T-helper 1 cell (primary cell): ENCODE results near the gene PKP4.
"Not testable (repeated sequence)": the region's sequence is repeated elsewhere in the genome, so short reads cannot be mapped to it uniquely, and the experiment has no call there.

Experiments
- DNase-seq, 5 donors: peaks; one replicate each; pipeline ENCODE4 v3.0.0-alpha.2; 2012 to 2020
- total RNA-seq, 4 donors: gene quantifications; one replicate each; lab custom pipeline; 2026; lab: John Stamatoyannopoulos, UW

The PKP4 gene, protein sequence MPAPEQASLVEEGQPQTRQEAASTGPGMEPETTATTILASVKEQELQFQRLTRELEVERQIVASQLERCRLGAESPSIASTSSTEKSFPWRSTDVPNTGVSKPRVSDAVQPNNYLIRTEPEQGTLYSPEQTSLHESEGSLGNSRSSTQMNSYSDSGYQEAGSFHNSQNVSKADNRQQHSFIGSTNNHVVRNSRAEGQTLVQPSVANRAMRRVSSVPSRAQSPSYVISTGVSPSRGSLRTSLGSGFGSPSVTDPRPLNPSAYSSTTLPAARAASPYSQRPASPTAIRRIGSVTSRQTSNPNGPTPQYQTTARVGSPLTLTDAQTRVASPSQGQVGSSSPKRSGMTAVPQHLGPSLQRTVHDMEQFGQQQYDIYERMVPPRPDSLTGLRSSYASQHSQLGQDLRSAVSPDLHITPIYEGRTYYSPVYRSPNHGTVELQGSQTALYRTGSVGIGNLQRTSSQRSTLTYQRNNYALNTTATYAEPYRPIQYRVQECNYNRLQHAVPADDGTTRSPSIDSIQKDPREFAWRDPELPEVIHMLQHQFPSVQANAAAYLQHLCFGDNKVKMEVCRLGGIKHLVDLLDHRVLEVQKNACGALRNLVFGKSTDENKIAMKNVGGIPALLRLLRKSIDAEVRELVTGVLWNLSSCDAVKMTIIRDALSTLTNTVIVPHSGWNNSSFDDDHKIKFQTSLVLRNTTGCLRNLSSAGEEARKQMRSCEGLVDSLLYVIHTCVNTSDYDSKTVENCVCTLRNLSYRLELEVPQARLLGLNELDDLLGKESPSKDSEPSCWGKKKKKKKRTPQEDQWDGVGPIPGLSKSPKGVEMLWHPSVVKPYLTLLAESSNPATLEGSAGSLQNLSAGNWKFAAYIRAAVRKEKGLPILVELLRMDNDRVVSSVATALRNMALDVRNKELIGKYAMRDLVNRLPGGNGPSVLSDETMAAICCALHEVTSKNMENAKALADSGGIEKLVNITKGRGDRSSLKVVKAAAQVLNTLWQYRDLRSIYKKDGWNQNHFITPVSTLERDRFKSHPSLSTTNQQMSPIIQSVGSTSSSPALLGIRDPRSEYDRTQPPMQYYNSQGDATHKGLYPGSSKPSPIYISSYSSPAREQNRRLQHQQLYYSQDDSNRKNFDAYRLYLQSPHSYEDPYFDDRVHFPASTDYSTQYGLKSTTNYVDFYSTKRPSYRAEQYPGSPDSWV
- total RNA-seq: 27.3 to 40.4 (median 30.3) reads per million in 4 donors

DNA sequence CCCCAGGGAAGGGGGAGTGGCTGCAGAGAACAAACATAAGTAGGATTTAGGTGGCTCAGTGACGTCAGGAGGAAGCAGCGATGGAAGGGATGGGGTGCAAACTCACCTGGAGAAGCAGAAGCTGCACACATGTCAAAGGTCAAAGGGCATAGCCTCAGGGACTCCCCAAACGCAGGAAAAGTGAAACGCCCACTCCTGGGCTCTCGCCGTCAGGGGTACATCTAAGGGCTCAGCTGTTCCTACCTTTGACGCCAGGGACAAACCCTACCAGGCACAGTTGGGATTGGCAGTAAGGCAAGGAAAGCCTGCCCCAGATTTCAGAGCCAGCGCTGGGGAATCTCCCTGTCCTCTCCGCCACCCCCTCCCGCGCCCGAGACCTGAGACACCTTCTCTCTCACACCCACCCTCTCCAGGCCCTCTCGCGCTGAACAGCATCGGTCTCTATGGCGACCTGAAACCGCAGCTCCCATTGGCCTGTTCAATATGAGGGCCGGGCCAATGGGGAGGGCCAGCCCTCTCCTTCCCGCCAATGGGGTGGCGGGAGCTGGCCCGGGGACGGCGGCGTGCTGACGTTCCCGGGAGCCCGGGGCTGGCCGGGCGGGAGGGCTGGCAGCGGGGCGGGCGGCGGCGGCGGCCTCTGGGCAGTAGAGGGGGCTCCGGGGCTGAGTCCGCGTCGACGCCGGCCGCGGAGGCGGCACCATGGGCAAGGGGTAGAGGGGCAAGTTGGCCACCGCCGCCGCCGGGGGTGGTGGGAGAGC is at the start of gene PKP4, which contains the start of gene CCDC148:
Gene PKP4 (plus strand): TSS at position 644 of the 758 bp plus-strand sequence. CDS start 76,233 bp downstream, outside the sequence.
Gene CCDC148 (minus strand): TSS at position 445 of the 758 bp plus-strand sequence. CDS start 314 bp downstream, at position 131.
- DNase-seq: peak; percentile 84 to 90 (median 87)

- no peak for DNase-seq
These were observed 49.7 kb upstream of the PKP4 start for GRCh38 chr2:158407031-158407430.

DNA sequence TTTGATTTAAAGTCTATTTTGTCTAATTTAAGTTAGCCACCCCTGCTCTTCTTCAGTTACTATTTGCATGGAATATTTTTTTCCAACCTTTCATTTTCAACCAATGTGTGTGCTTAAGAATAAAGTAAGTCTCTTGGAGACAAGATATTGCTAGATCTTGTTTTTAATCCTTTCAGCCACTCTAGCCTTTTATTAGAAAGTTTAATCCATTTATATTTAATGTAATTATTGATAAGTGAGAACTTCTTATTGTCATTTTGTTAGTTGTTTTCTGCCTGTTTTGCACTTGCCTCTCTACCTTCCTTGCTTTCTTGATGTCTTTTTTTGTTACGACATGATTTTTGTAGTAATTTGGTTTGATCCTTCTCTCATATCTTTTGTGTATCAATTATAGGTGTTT is 46.6 kb upstream of the PKP4 start:
- DNase-seq: no peak

DNA sequence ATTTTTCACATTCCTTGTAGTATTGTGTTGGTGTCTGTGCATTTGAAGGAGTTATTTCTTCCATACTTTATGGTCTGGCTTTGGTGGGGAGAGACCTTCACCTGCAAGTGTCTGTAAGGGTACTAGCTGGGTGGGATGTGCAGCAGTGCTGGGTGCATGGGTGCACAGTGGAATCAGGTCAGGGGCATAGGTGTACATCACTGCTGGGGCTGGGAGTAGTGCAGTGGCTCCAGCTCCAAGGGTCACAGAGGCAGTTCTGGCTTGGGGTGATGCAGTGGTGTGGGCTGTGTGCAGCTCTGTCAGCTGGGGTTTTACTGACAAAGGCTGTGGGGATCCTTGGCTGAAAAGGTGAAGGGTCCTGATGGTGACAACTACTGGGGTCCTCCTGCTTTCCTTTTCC is 45.0 kb upstream of the PKP4 start:
- DNase-seq: no peak

DNA sequence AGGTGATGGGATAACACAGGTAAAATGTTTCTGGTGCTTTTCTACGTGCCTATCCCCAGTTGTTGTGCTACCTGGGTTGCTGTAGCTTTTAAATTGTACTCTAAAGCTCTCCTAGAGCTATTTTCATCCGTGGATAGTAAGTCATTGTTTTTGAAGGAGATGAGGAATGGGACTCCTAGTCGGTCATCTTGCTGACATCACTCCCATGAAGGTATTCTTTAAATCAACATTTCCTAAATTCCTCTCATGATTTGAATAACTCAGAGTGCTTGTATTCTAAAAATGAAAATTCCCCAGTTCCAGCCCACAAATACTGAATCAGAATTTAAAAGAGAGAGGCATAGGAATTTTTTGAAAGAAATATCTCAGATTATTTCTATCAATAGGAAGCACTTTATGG is 44.5 kb upstream of the PKP4 start:
- no peak for DNase-seq

- no peak for DNase-seq
These were observed 43.2 kb upstream of the PKP4 start for GRCh38 chr2:158413581-158413980.

GRCh38 chr2:158414538-158414937 is 42.2 kb upstream of the PKP4 start:
- DNase-seq: no peak

DNA sequence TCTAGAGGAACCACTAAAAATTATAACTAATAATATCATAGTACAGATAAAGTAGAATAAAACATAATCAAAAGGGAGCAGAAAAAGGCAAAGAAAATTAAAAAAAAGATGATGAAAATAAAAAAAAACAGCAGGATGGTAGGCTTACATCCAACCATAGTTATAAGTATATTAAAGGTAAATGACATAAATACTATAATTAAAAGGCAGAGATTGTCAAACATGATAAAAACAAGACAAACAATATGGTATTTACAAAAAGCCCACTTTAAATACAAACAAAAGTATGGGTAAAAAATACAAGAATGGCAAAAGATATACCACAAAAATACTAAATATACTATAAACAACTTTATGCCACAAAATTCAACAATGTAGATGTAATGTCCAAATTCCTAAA is 24.6 kb upstream of the PKP4 start:
- DNase-seq: no peak

- not testable (repeated sequence) for DNase-seq
These were observed 23.0 kb upstream of the PKP4 start for GRCh38 chr2:158433716-158434115.

- not testable (repeated sequence) for DNase-seq
These were observed 17.7 kb upstream of the PKP4 start for GRCh38 chr2:158439062-158439461.

GRCh38 chr2:158443606-158444005 is 13.1 kb upstream of the PKP4 start:
- DNase-seq: no peak

DNA sequence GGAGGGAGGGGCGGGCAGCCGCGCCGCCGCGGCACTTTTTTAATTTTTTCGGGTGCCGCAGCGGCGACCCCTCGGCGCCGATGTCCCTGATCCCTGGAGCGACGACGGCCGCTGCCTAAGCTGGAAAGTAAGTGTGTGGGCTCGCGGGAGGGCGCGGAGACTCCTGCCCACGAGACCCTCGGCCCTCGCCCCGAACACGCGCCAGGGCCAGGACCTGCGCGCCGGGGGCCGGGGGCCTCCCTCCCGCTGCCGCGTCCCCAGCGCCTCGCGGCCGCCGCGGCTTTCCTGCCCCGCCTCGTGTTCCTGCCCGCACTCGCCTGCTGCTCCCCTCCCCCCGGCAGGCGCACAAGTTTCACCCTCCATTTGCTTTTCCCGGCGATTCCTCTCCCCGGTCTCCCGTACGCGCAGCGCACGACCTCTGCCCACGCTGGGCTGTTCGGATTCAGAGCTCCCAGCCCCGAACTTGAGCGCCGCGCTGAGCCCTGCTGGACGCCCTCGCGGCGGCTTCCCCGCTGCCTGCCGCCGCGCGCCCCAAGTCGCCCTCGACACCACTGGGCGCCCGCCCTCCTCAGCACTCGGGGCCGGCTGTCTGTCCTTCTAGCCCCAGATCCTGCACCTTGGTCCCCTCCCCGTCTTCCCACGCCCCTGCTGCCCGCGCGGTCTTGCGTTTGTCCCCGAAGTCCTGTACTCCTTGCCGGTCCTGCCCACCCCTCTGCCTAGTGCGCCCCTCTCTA is 507 bp downstream of the PKP4 start:
- DNase-seq: peak; percentile 19 to 50 (median 35)

- peak; percentile 31 to 57 (median 50) for DNase-seq
These were observed 1.3 kb downstream of the PKP4 start for GRCh38 chr2:158457826-158458616.

DNA sequence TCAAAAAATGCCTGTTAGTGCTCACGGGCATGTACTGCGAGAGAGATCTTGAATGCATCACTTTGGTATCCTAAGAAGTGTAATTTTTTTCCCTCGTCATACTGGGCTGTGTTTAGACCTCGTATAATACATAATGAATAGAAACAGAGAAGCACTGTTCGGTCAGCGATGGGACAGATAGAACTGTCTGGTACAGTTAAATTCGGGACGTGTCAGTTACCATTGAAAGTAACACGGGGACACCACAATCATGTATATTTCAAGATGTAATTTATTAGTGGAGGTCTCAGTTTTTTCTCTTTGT is 1.8 kb downstream of the PKP4 start:
- no peak for DNase-seq

DNA sequence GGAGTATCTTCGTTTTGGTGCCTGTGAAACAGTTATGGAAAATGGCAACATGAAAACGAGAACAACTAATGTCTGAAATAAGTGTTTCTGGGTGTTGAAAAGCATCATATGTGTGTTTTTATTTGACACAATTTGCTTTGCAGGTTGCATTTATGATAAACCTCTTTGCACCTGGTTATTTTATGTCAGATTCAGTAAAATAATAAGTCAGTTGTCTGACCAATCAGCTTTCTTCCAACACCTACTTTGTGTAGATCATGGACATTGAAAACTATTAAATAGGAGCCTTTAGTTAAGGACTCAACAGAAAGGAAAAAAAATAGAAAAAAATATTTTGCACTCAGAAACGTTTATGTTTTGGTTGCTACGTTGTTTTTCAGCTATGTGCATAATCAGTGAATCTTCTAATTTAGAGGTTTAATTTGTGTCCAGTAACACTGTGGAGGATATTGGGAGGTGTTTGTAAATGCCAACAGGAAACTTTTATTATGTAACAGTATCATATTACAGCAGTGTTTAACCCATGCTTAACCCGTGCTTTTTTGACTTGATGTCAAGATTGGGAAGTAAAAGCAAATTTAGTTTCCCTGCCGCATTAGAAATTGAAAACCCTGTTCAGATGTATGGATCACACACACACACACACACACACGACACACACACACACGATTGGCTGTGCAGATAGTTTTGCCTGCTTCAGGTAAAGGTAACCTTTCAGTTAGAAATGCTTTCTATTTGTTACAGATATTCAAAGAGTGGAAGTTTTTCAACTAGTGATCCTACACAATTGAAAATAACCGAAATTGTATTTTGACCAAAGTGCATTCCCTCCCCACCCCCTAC is 2.6 kb downstream of the PKP4 start:
- no peak for DNase-seq

DNA sequence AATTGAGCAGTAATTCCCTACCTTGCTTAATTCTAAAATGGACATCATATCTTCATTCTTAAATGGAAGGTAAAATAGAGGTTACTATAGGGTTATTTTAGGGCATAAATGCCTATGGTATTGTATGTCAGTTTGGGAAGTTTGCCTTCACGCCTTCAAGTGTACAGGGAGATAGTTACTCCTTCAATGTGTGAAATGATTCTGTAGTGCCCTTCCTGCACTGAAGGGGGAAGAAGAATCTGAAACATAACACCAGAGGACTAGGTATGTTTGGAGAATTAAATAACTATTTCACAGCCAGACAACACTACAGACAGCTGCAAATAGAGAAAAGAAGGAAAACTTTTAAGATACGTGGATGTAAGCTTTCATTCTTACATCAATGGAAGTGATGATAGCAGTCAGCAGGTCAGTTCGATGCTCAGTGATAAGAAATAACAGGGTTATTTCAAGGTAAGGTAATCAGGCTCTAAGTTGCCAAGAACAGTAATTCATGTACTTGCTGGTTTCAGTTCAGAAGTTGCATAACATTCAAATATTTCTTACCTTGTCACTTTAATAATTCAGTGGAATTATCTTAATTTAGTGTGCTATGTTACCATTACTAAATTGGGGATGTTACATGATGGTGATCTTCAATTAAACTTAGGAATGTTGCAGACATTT is 4.0 kb downstream of the PKP4 start:
- DNase-seq: no peak

DNA sequence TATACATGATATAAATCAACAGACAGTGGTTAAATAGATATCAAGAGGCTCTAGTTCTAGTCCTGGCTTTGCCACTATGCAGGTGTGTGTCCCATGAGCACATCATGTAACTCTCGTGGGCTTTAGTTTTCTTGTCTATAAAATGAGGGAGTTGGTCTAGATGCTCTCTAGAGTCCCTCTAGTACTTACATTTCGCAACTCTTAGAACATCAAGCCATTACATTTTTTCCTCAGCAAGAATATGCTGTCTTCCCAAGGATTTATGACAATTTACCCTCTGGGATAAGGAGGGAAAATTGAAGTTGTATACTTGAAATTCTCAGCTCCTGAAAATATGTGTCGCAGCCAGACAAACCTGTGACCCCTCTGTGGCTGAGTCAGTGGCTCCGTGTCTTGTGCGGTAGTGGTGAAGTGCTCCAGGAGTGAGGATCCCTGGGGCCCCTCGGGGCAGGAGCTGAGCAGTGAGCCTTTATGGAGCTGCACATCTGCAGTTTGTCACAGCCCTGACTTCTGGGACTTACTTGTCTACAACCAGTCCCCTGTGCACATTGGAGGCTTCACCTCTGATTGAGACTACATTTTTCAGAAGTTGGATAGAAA is 6.8 kb downstream of the PKP4 start:
- no peak for DNase-seq

GRCh38 chr2:158464426-158465281 is 7.9 kb downstream of the PKP4 start:
- DNase-seq: peak in 1 of 5 donors; percentile 14
